Karpas-422 (cell line): ENCODE measurements around the gene TSHZ2. TPM values are rescaled to one million over a fixed set of nuclear protein-coding genes. Genes with fewer than 3 reads are reported as not detected.

Source experiments
- DNase-seq: peaks from one replicate; pipeline ENCODE4 v3.0.0-alpha.2; 2015
- H2AFZ ChIP-seq: fragments of 200-600 bp; sonication (generic); 2 replicates; pipeline ENCODE4 v1.6.1; 2014; ENCODE audit warnings: antibody characterized with exemption, low read length, mixed read lengths
- H3K27ac ChIP-seq: fragments of 200-600 bp; sonication (generic); 2 replicates; pipeline ENCODE4 v1.5.1; 2014; ENCODE audit warnings: mild to moderate bottlenecking, low read length, moderate library complexity
- H3K27me3 ChIP-seq: fragments of 200-600 bp; sonication (generic); 2 replicates; pipeline ENCODE4 v1.6.1; 2014; ENCODE audit warnings: low read length, mixed read lengths
- H3K36me3 ChIP-seq: fragments of 200-600 bp; sonication (generic); 2 replicates; pipeline ENCODE4 v1.6.1; 2014; ENCODE audit warnings: low read length, mixed read lengths; ENCODE audit not compliant: insufficient read depth
- H3K4me1 ChIP-seq: fragments of 200-600 bp; sonication (generic); 2 replicates; pipeline ENCODE4 v1.6.1; 2014; ENCODE audit warnings: mild to moderate bottlenecking, low read length, mixed read lengths
- H3K4me2 ChIP-seq: fragments of 200-600 bp; sonication (generic); 2 replicates; pipeline ENCODE4 v1.6.1; 2014; ENCODE audit warnings: low read length, low read depth, mild to moderate bottlenecking; ENCODE audit not compliant: poor library complexity, severe bottlenecking
- H3K4me3 ChIP-seq: fragments of 200-600 bp; sonication (generic); 2 replicates; pipeline ENCODE4 v1.5.1; 2014; ENCODE audit warnings: mild to moderate bottlenecking, antibody characterized with exemption, low read length, mixed read lengths
- H3K79me2 ChIP-seq: fragments of 200-600 bp; sonication (generic); 2 replicates; pipeline ENCODE4 v1.6.1; 2014; ENCODE audit warnings: mild to moderate bottlenecking, low read length, mixed read lengths
- H3K9ac ChIP-seq: fragments of 200-600 bp; sonication (generic); 2 replicates; pipeline ENCODE4 v1.6.0; 2014; ENCODE audit warnings: low read length
- H3K9me2 ChIP-seq: fragments of 200-600 bp; sonication (generic), shearing (Covaris generic); replicated peaks from 2 replicates; pipeline ENCODE4 v1.6.0; 2014; ENCODE audit warnings: mild to moderate bottlenecking, low read length, moderate library complexity; ENCODE audit not compliant: insufficient read depth
- H3K9me3 ChIP-seq: fragments of 300-700, 200-600 bp; sonication (generic); 2 replicates; pipeline ENCODE4 v1.6.1; 2014; ENCODE audit warnings: low read length, mixed read lengths
- H4K20me1 ChIP-seq: fragments of 200-600 bp; sonication (generic); 2 replicates; pipeline ENCODE4 v1.6.1; 2014; ENCODE audit warnings: mild to moderate bottlenecking, antibody characterized with exemption, low read length, low read depth; ENCODE audit not compliant: insufficient read depth
- total RNA-seq: library from RNA; depleted of rRNA; stranded (reverse); fragments of >200 nt; shearing (Covaris generic); gene quantifications from 2 replicates; pipeline ENCODE4 v1.2.3, GENCODE V29; 2014; ENCODE audit warnings: low replicate concordance

The TSHZ2 gene
- total RNA-seq, 1 experiment from 2014 or later, result not detected

GRCh38 chr20:53201588-53201987 is 229.4 kb downstream of the TSHZ2 start:
- Histone ChIP-seq H3K9me3 (no peaks in the 10 kb centered on the region), H3K4me1 (no peaks in the 10 kb centered on the region), H3K4me3 (no peak overlapping the region), H3K27ac (no peak overlapping the region), H3K79me2 (no peaks in the 10 kb centered on the region), H4K20me1 (no peaks in the 10 kb centered on the region), H3K9me2 (no peaks in the 10 kb centered on the region), H3K36me3 (no peaks in the 10 kb centered on the region), H3K27me3 (no peaks in the 10 kb centered on the region), H2AFZ (no peak overlapping the region), H3K4me2 (no peak overlapping the region), H3K9ac (no peak overlapping the region)
- DNase-seq, result no peak

GRCh38 chr20:53202777-53203176 is 230.6 kb downstream of the TSHZ2 start:
- no peaks in the 10 kb centered on the region for H3K9me3 ChIP-seq
- H3K27ac ChIP-seq, result no peak overlapping the region
- H4K20me1 ChIP-seq, result no peaks in the 10 kb centered on the region
- H3K9me2 ChIP-seq, result no peaks in the 10 kb centered on the region
- no peaks in the 10 kb centered on the region for H3K27me3 ChIP-seq
- H3K9ac ChIP-seq, result no peak overlapping the region
- no peak overlapping the region for H3K4me2 ChIP-seq
- H3K4me3 ChIP-seq, result no peak overlapping the region
- no peaks in the 10 kb centered on the region for H3K79me2 ChIP-seq
- H2AFZ ChIP-seq, result no peak overlapping the region
- no peak for DNase-seq
- no peaks in the 10 kb centered on the region for H3K4me1 ChIP-seq
- no peaks in the 10 kb centered on the region for H3K36me3 ChIP-seq

GRCh38 chr20:53205046-53205445 is 232.9 kb downstream of the TSHZ2 start:
- Histone ChIP-seq H3K27me3 (no peaks in the 10 kb centered on the region), H3K9me2 (no peaks in the 10 kb centered on the region), H2AFZ (no peak overlapping the region), H3K27ac (no peak overlapping the region), H3K9ac (no peak overlapping the region), H3K4me2 (no peak overlapping the region), H3K36me3 (no peaks in the 10 kb centered on the region), H4K20me1 (no peaks in the 10 kb centered on the region), H3K79me2 (no peaks in the 10 kb centered on the region), H3K4me3 (no peak overlapping the region), H3K9me3 (no peaks in the 10 kb centered on the region), H3K4me1 (no peaks in the 10 kb centered on the region)
- DNase-seq, result no peak

- H3K27me3 ChIP-seq, result no peaks in the 10 kb centered on the region
- DNase-seq, result peak; percentile 44
- H3K4me1 ChIP-seq, result no peaks in the 10 kb centered on the region
- H3K9ac ChIP-seq, result no peak overlapping the region
- no peak overlapping the region for H3K4me2 ChIP-seq
- no peaks in the 10 kb centered on the region for H4K20me1 ChIP-seq
- no peaks in the 10 kb centered on the region for H3K36me3 ChIP-seq
- H3K4me3 ChIP-seq, result no peak overlapping the region
- no peaks in the 10 kb centered on the region for H3K9me3 ChIP-seq
- no peak overlapping the region for H3K27ac ChIP-seq
- H3K79me2 ChIP-seq, result no peaks in the 10 kb centered on the region
- no peaks in the 10 kb centered on the region for H3K9me2 ChIP-seq
- no peak overlapping the region for H2AFZ ChIP-seq
These were observed 236.1 kb downstream of the TSHZ2 start for GRCh38 chr20:53208110-53208832.

DNA sequence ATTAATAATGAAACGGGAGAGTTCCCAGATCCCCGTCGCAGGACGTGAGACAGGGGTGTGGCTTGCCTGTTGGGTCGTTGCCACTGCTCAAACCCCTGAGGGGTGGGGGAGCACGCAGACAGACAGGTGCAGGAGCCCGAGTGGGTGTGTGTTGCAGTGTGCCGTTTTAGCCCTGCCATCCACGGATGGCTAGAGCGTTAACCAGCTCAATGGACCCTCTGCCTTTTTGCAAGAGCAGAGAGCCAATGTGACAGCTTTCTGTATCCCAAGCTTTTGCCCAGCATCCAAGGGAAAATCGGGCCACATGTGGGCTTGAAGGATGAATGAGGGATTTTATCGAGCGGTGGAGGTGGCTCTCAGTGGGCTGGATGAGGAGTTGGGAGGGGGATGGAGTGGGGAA is 237.9 kb downstream of the TSHZ2 start:
- Histone ChIP-seq H3K9ac (no peak overlapping the region), H3K4me3 (no peak overlapping the region), H4K20me1 (no peaks in the 10 kb centered on the region), H3K27me3 (no peaks in the 10 kb centered on the region), H3K4me1 (no peaks in the 10 kb centered on the region), H3K27ac (no peak overlapping the region), H3K36me3 (no peaks in the 10 kb centered on the region), H3K9me2 (no peaks in the 10 kb centered on the region), H3K79me2 (no peaks in the 10 kb centered on the region), H3K4me2 (no peak overlapping the region), H3K9me3 (no peaks in the 10 kb centered on the region), H2AFZ (no peak overlapping the region)
- DNase-seq, result no peak

DNA sequence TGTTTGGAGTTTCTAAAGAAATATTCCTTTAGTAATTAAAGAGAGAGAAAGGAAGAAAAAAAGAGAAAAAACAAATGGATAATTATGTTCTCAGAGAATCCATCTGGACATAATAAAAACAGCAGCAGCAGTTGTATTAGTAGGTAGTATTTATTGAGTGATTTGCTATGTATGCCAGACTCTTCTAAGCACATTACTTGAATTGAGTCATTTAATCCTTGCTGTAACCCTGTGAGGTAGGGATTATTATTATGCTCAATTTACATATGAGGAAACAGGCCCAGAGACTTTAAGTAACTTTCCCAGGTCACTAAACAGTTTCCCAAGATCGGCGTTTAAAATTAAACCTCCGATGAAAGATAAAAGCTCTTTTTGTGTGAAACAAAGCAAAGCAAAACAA is 238.8 kb downstream of the TSHZ2 start:
- H3K27me3 ChIP-seq, result no peaks in the 10 kb centered on the region
- H3K36me3 ChIP-seq, result no peaks in the 10 kb centered on the region
- no peaks in the 10 kb centered on the region for H3K79me2 ChIP-seq
- no peak overlapping the region for H3K9ac ChIP-seq
- H3K4me2 ChIP-seq, result no peak overlapping the region
- no peaks in the 10 kb centered on the region for H3K4me1 ChIP-seq
- no peaks in the 10 kb centered on the region for H4K20me1 ChIP-seq
- no peak for DNase-seq
- no peaks in the 10 kb centered on the region for H3K9me3 ChIP-seq
- no peak overlapping the region for H3K4me3 ChIP-seq
- H3K27ac ChIP-seq, result no peak overlapping the region
- no peak overlapping the region for H2AFZ ChIP-seq
- no peaks in the 10 kb centered on the region for H3K9me2 ChIP-seq

DNA sequence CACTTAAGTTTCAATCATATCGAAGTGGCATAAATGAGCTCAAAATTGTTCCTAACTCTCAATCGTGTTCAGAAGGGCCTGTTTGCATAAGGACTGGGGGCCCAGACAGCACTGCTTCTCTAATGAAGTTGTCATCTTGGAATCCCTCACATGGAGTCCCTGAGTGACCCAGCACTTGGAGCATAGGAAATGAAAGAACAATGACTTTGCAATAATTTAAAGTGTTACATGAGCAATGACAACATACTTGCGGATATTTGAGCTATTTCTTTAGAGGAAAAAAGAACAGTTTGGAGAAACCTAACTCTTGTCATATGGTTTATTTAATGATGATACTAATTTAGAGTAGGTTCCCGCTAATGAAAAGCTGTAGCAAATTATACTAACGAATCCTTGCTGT is 239.9 kb downstream of the TSHZ2 start:
- Histone ChIP-seq H2AFZ (no peak overlapping the region), H3K4me2 (no peak overlapping the region), H4K20me1 (no peaks in the 10 kb centered on the region), H3K27ac (no peak overlapping the region), H3K4me3 (no peak overlapping the region), H3K36me3 (no peaks in the 10 kb centered on the region), H3K27me3 (no peaks in the 10 kb centered on the region), H3K4me1 (no peaks in the 10 kb centered on the region), H3K9me3 (no peaks in the 10 kb centered on the region), H3K9me2 (no peaks in the 10 kb centered on the region), H3K9ac (no peak overlapping the region), H3K79me2 (no peaks in the 10 kb centered on the region)
- no peak for DNase-seq

GRCh38 chr20:53214392-53214791 is 242.2 kb downstream of the TSHZ2 start:
- H3K4me3 ChIP-seq, result no peak overlapping the region
- no peaks in the 10 kb centered on the region for H3K79me2 ChIP-seq
- H3K9ac ChIP-seq, result no peak overlapping the region
- no peaks in the 10 kb centered on the region for H3K9me2 ChIP-seq
- DNase-seq, result no peak
- H3K27ac ChIP-seq, result no peak overlapping the region
- no peaks in the 10 kb centered on the region for H3K4me1 ChIP-seq
- H3K4me2 ChIP-seq, result no peak overlapping the region
- no peak overlapping the region for H2AFZ ChIP-seq
- no peaks in the 10 kb centered on the region for H3K27me3 ChIP-seq
- H3K9me3 ChIP-seq, result no peaks in the 10 kb centered on the region
- no peaks in the 10 kb centered on the region for H4K20me1 ChIP-seq
- H3K36me3 ChIP-seq, result no peaks in the 10 kb centered on the region
